Retina (tissue), 1 donor: ENCODE data around the gene CAPNS1.
"Not testable (repeated sequence)": the region's sequence is repeated elsewhere in the genome, so short reads cannot be mapped to it uniquely, and the experiment has no call there.

ENCODE experiments used
- DNase-seq: peaks from one replicate; pipeline ENCODE4 v3.0.0-alpha.2; 2016

Gene CAPNS1

DNA sequence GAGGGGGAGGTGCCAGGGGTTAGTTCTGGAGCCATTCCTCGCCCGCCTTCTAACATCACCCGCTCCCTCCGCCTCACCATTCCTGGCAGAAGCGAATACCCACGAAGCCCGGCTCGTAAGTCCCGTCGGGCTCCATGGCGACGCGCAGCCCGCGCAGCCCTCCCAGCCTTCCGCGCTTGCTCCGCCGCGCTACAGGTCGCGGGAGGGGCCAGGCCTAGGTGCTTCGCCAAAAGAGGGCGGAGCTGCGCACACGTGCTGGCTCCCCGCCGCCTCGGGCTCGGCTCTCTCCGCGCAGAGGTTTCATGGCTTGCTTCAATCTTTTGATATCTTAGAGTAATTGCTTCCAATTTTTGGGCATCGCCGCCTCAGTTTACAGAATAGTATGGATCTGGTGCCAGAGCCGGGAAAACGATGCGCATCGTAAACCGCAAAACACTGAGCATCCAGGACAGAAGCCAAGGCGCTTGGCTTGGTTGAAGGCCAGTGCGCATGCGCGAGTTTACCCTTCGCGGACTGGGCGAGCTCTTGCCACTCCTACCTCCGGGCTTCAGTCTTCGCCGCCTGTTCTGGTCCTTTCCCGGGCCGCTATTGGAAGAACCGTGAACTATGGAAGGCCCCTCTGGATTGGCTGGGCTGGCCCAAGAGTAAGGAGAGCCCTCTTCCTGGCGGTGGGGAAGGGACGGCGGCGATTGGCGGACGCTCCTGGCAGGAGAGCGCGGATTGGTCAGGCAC lies 25.0 kb upstream of the CAPNS1 start, which contains the start of gene POLR2I:
POLR2I (minus strand) TSS at position 155 of the 732 bp plus-strand sequence; CDS start at position 136, 19 bp downstream.
- peak; percentile 99 for DNase-seq

GRCh38 chr19:36115453-36116343 lies 24.2 kb upstream of the CAPNS1 start, which contains the start of gene TBCB:
TBCB (plus strand) TSS chr19:36115468; CDS start chr19:36115561, 93 bp downstream.
- DNase-seq, result peak; percentile 53

GRCh38 chr19:36116344-36116637 lies 23.6 kb upstream of the CAPNS1 start:
- DNase-seq, result no peak

- DNase-seq, result no peak
These were observed 19.5 kb upstream of the CAPNS1 start for GRCh38 chr19:36120092-36120983.

GRCh38 chr19:36120984-36121358 lies 18.9 kb upstream of the CAPNS1 start:
- no peak for DNase-seq

DNA sequence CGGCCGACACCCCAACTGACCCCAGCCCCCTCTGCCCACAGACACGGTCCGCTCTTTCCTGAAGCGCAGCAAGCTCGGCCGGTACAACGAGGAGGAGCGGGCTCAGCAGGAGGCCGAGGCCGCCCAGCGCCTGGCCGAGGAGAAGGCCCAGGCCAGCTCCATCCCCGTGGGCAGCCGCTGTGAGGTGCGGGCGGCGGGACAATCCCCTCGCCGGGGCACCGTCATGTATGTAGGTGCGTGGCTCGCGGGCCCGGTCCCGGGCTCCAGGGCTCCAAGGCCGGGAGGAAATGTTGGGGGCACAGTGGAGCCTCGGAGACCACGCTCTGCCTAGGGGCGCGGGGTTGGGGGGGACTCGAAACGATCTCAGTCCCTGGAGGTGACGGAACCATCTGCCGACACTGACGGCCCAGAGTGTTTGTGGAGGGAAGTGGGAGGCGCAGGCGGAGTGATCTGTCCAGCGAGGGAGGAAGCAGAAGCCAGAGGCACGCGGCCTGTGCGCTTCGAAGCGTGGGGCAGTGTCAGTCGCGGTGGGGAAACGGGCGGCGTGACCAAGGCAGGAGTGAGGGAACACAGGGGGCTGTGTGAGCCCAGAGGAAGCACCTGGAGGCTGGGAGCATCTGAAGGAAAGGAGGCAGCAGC lies 18.3 kb upstream of the CAPNS1 start:
- no peak for DNase-seq

- no peak for DNase-seq
These were observed 14.3 kb upstream of the CAPNS1 start for GRCh38 chr19:36125557-36125956.

GRCh38 chr19:36128392-36128736 lies 11.5 kb upstream of the CAPNS1 start:
- no peak for DNase-seq

DNA sequence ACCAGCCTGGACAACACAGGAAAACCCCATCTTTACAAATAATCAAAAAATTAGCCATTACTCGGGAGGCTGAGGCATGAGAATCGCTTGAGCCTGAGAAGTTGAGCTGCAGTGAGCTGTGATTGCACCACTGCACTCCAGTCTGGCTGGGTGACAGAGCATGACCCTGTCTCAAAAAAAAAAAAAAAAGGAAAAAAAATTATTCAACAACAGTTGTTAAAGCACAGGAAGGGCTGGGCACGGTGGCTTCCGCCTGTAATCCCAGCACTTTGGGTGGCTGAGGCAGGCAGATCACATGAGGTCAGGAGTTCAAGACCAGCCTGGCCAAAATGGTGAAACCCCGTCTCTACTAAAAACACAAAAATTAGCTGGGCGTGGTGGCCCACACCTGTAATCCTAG lies 8.6 kb upstream of the CAPNS1 start:
- not testable (repeated sequence) for DNase-seq

DNA sequence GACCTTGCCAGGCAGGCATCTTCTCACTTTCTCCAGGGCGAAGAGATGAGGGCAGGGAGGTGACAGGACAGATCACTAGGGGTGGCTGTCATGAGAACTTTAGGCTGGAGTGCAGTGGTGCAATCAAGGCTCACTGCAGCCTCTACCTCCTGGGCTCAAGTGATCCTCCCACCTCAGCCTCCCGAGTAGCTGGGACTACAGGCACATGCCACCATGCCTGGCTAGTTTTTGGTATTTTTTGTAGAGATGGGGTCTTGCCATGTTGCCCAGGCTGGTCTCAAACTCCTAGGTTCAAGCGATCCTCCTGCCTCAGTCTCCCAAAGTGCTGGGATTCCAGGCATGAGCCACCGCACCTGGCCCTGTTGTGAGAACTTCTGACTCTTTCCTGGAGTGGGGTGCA lies 5.0 kb upstream of the CAPNS1 start:
- DNase-seq, result not testable (repeated sequence)

GRCh38 chr19:36136964-36137686 lies 2.7 kb upstream of the CAPNS1 start:
- no peak for DNase-seq

DNA sequence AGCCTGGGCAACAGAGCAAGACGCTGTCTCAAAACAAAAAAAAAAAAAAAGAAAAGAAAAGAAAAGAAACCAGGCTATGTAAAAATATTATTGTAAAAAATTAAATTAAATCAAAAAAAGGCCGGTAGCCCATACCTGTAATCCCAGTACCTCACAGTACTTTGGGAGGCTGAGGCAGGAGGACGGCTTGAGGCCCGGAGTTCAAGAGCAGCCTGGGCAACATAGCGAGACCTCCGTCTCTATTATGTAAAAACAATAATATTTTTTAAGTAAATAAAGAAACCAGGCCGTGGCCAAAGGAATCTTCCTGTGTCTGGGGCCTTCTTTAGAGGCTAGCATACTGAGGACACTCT lies 770 bp upstream of the CAPNS1 start:
- no peak for DNase-seq

DNA sequence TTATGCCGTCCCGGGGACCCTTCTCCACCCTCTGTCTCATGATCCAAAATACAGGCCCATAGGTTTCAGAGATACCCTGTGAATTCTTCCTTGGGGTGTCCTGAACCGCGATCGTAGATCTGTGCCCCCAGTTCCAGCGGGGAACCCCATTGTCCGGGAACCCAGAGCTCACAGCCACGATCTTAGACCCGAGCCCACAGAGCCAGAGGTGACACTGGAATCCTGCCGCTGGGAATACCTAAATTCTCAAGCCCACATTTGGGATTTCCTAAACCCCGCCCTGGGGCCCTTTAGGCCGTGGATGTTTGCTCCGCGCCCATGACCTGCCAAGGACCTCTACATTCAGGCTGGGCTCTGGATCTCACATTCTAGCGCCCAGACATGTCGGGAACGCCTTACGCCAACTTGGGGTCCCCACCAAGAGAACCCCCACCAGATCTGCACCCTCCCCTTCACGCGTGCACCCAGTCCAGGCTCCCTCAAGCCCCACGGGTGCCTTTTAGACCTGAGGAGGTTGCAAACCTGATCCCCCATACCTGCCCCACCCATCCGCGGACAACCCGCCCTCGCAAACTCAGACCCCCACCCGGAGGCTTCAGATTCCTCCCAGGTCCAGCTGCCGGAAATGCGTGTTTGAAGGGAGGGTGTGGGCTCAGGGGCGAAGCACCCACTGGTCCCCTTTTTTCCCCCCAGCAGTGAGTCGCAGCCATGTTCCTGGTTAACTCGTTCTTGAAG lies 605 bp downstream of the CAPNS1 start:
- DNase-seq, result peak; percentile 65

DNA sequence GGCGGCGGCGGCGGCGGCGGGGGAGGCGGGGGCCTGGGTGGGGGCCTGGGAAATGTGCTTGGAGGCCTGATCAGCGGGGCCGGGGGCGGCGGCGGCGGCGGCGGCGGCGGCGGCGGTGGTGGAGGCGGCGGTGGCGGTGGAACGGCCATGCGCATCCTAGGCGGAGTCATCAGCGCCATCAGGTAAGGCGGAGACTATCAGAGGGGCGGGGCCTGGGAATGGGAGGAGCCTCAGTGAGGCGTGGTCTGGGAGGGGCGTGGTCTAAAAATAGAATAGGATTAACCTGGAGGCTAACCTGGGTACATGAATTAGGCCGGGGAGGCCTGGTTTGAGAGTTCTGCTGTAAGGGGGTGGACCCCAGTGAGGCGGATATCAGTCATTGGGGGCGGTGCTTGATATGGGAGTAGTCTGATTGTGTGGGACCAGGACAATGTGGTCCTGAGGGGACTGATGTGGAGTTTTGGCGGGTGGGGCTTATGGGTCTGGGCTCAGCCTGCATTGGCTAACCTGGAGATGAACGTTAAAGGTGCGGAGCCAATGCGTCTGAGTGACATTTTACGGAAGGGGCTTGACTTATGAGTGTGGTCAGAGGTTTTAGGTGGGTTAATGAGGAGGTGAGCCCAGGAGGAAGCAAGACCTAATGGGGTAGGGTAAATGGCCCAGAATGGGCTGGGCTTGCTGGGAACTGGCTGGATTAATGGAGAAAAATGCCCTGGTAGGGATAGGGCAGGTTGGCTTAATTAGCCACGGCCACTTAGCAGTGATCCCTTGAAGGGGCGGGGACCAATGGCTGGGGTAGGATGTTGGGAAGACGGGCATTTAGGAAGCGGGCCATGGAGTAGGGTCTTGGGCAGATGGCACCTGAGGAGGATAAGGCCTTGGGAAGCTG lies 1.4 kb downstream of the CAPNS1 start:
- DNase-seq, result peak; percentile 81

DNA sequence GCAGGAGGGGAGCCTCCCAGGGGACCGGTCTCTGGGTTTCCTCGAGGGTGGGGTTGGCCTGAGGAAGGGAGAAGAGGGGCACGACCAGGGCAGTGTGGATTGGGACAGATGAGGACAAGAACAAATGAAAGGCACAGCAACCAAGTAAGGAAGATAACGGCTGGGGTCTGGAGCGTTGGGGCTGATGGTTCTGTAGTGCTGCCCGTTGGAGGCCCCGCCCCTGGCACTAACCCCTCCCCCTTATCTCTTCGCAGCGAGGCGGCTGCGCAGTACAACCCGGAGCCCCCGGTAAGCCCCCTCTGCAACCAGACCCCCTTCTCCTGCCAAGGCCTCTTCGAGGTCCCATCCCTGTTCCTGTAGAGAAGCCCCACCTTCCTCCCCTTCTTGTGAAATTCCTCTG lies 2.2 kb downstream of the CAPNS1 start:
- no peak for DNase-seq

- DNase-seq, result no peak
These were observed 2.6 kb downstream of the CAPNS1 start for GRCh38 chr19:36142496-36142895.

DNA sequence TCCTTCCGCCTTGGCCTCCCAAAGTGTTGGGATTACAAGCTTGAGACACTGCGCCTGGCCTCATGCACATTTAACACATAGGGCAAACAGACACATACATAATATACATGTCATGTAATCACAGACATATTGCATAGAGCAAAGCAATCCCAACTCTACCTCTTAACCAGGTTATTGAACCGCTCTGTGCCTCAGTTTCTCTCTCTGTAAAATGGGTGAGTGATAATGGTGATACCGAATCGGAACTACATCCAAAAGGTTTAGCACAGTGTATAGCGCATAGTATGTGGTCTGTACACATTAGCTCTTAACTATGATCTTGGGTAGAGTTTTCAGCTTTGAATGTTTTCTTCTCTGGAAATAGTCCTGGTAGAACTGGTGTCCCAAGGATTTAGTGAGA lies 4.8 kb downstream of the CAPNS1 start:
- DNase-seq, result no peak

DNA sequence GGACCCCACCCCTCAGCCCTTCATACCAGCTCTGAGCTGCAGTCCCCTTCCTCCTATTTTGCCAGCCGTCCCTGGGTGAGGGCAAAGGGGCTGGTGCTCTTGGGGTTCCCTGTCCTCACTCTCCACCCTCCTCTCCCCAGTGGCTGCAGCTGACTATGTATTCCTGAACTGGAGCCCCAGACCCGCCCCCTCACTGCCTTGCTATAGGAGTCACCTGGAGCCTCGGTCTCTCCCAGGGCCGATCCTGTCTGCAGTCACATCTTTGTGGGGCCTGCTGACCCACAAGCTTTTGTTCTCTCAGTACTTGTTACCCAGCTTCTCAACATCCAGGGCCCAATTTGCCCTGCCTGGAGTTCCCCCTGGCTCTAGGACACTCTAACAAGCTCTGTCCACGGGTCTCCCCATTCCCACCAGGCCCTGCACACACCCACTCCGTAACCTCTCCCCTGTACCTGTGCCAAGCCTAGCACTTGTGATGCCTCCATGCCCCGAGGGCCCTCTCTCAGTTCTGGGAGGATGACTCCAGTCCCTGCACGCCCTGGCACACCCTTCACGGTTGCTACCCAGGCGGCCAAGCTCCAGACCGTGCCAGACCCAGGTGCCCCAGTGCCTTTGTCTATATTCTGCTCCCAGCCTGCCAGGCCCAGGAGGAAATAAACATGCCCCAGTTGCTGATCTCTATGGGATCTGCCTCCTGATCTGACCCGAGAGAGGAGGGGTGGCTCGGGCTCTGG lies 10.0 kb downstream of the CAPNS1 start:
- DNase-seq, result no peak

GRCh38 chr19:36150586-36150985 lies 10.7 kb downstream of the CAPNS1 start:
- no peak for DNase-seq
